ENCODE data around the gene TEX101. TPM values are rescaled to one million over a fixed set of nuclear protein-coding genes. Genes with fewer than 3 reads are reported as not detected.
"Not testable (repeated sequence)": the region's sequence is repeated elsewhere in the genome, so short reads cannot be mapped to it uniquely, and the experiment has no call there.

Gene TEX101
- total RNA-seq, 1 donor from 2014 or later: not detected

DNA sequence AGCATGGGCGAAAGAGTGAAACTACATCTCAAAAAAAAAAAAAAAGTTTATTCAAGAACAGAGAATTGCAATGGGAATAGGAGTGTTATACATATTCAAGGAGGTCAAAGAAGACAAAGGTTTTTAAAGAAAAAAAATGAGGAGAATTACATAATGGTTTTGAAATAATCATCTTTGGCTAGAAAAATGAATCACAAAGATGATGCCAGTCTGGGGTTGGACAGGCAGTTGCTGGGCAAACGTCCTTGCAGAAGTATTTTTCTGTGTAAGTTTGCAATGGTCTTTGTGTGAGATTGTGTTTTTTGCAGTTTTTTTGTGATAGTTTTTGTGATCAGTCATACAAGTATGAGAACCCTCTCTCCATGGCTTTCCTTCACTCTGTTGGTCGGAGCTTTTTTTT is 27.0 kb downstream of the TEX101 start:
- intact Hi-C loops (cut with DNase I): no loop called here
- no peak for DNase-seq (ENCODE audit: missing footprints)
- no peak for ATAC-seq

DNA sequence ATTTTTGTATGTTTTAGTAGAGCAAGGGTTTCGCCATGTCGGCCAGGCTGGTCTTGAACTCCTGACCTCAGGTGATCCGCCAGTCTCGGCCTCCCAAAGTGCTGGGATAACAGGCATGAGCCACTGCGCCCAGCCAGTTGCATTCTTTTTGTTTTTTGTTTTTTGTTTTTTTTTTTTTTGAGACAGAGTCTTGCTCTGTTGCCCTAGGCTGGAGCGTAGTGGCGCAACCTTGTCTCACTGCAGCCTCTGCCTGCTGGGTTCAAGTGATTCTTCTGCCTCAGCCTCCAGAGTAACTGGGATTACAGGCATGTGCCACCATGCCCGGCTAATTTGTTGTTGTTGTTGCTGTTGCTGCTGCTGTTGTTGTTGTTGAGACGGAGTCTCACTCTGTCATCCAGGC is 29.4 kb downstream of the TEX101 start:
- ATAC-seq; DNase-seq (ENCODE audit: missing footprints); intact Hi-C loops (cut with DNase I): not testable (repeated sequence)

DNA sequence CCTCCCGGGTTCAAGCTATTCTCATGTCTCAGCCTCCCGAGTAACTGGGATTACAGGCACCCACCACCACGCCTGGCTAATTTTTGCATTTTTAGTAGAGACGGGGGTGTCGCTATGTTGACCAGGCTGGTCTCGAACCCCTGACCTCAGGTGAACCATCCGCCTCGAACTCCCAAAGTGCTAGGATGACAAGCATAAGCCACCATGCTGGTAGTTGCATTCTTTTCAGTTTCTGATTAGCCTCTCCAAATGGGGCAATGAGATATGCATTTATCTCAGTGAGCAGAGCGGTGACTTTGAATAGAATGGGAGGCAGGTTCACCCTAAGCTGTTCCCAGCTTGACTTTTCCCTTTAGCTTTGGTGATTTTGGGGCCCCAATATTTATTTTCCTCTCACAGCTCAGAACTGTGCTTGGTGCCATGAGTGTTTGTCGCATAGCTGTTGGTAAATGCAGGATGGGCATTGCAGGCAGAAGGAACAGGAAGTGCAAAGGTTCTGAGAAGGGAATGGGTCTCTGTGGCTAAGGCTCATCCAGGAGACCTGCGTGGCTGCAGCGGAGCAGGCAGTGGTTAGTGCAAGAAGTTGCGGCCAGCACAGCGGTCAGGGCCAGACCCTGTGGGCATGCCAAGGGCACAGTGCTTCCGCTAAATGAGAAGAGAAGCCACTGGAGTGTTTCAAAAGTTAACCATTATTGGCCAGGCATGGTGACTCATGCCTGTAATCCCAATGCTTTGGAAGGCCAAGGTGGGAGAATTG is 30.0 kb downstream of the TEX101 start:
- intact Hi-C loops (cut with DNase I): no loop called here
- DNase-seq (ENCODE audit: missing footprints): no peak
- ATAC-seq: no peak

DNA sequence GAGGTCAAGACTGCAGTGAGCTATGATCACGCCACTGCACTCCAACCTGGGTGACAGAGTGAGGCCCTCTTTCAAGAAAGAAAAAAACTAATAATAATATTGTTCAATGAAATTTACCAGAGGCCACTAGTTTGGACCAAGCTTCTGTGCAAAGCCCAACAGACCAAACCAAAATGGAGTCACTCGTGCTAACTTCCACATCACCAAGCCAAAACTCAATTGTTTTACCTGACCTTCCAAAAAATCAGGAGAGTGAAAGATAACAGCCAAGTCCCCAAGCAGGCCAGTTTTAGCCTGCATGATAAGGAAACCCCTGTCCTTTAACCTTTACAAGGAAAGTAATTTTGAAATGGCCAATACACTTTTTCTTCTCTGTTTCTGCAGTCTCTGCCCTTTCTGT is 30.7 kb downstream of the TEX101 start:
- no peak for ATAC-seq
- intact Hi-C loops (cut with DNase I): no loop called here
- no peak for DNase-seq (ENCODE audit: missing footprints)

DNA sequence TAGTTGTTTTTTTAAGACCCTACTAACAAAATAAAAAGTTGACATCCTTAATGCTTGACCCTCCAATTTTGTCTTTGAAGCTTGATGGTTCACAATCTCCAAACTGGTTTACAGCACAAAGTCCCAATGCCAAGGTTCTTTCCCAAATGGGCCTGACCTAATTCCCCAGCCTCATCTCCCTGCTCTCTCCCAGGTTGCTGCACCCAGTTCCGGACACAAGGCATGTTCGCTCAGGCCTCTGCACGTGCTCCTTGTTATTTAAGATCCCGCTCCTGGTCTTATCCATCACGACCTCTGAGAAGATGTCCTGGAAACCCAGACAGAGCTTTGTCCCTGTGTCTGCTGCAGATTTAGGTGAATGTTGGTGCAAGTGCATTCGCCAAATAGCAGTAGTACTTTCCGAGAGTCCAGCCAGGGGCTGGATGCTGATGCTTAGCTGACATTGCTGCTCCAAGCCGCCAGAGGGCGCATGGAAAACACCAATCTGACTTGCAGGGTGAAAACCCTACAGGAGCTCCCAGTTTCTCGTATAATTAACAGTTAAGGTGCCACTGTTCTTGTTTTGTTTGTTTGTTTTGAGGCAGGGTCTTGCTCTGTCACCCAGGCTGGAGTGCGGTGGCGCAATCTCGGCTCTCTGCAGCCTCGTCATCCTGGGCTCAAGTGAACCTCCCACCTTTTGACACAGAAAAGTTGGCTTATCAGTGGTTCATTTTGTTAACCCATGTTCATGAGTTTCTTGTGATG is 32.2 kb downstream of the TEX101 start:
- DNase-seq (ENCODE audit: missing footprints) (peak; percentile 90), ATAC-seq (peak; percentile 75)
- intact Hi-C loops (cut with DNase I): loop anchor here (1.0 kb wide), 1 partner anchor 72 kb away; no protein-coding TSS in a partner anchor

DNA sequence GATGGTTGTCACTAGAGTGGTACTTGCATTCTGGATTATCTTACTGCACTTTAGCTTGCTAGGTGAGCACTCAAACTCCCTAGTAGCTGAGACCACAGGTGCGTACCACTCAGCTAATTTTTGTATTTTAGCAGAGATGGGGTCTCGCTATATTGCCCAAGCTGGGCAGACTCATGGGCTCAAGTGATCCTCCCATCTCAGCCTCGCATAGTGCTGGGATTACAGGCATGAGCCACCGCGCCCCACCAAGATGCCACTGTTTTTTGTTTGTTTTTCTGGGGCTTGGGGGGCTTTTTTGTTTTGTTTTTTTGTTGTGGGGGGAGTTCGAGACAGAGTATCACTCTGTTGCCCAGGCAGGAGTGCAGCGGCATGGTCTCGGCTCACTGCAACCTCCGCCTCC is 33.0 kb downstream of the TEX101 start:
- intact Hi-C loops (cut with DNase I): loop anchor here (1.0 kb wide), 1 partner anchor 72 kb away; no protein-coding TSS in a partner anchor
- ATAC-seq (no peak), DNase-seq (ENCODE audit: missing footprints) (no peak)

DNA sequence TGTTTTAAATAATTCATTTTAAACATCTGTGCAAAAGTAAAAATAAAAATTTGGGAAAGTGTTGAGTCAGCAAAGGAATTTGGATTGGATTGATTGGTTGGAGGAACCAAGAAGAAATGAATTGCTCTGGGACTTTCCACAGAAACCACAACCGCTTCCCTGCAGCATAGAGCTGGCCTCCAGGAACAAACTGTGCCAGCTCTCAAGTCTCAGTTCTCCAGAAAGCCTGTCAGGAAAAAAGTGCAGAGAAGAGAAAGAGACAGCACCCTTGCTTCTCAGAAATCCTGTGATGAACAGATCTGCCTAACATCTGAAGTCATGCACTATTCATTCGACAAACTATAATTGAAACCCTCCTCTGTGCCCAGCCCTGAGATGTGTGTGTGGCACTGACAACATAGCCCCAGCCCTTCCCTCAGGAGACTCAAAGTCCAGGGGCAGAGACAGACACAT is 35.9 kb downstream of the TEX101 start:
- intact Hi-C loops (cut with DNase I): loop anchor here (10.0 kb wide), 1 partner anchor 334 kb away; the partner anchor contains the start of gene KCNN4
- DNase-seq (ENCODE audit: missing footprints) (no peak), ATAC-seq (peak; percentile 26)

DNA sequence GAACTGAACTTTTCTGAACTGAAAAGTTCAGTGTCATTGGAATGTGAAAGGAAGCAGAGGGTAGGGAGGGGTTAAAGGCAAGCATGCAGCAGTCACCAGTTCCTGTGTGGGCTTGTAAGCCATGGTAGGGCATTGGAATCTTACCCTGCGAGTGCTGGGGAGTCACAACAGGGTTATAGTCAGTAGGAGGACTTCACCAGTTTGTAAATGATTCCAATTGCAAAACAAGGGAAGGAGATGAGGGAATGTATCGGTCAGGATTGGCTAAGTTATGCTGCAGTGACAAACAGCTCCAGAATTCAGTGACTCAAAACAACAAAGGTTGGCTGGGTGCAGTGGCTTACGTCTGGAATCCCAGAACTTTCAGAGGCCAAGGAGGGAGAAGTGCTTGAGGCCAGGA is 37.9 kb downstream of the TEX101 start:
- no peak for ATAC-seq
- intact Hi-C loops (cut with DNase I): loop anchor here (10.0 kb wide), 1 partner anchor 332 kb away; the partner anchor contains the start of gene KCNN4
- no peak for DNase-seq (ENCODE audit: missing footprints)

DNA sequence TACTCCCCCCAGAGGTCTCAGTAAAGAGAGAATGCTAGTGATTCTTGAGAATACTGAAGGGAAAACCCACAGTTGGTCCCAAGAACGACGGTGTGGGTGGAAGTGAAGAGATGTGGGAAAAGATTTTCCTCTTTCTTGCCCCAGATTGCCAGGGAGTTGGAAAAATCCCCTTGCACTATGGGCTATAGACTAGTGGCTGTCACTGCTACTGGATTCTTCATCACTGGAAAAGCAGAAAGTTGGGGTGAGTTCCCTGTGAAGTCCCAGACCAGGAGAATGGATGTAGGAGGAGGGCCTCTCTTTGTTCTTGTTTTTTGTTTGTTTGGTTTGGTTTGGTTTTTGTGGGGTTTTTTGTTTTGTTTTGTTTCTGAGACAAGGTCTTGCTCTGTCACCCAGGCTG is 39.3 kb downstream of the TEX101 start:
- no peak for DNase-seq (ENCODE audit: missing footprints)
- intact Hi-C loops (cut with DNase I): loop anchor here (10.0 kb wide), 1 partner anchor 331 kb away; the partner anchor contains the start of gene KCNN4
- ATAC-seq: no peak

DNA sequence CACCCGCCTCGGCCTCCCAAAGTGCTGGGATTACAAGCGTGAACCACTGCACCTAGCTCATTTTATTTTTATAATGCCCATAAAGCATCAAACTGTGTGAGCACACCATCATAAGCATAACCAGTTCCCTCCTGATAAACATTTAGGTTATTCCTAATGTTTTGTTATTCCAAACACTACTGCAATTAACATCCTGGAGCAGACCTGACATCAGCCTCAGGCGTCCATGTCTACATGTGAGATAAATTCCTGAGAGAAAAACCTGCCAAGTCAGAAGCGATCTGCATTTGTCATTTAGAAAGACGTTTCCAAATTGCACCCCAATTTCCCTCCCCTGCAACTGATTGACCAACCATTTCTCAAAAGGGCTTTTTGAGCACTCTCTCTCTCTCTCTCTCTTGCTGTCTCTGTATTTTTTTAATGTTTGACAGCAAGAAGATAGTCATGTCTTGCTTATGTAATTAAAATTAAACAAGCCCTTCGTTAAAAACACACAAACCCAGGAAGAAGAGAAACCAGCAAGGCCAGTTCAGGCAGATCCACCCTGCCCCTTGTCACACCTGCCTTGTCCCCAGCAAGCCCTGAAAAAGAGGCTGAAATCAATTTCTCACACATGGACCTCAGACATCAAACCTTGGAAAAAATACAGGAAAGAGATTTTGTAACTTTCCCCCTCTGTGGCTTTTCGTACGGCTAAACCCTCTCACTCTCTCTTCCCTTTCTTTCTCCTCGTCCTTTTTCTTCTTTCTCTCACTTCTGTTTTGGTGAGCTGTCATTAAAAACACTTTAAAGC is 40.8 kb downstream of the TEX101 start:
- DNase-seq (ENCODE audit: missing footprints): no peak
- no peak for ATAC-seq
- intact Hi-C loops (cut with DNase I): loop anchor here (10.0 kb wide), 1 partner anchor 329 kb away; the partner anchor contains the start of gene KCNN4

DNA sequence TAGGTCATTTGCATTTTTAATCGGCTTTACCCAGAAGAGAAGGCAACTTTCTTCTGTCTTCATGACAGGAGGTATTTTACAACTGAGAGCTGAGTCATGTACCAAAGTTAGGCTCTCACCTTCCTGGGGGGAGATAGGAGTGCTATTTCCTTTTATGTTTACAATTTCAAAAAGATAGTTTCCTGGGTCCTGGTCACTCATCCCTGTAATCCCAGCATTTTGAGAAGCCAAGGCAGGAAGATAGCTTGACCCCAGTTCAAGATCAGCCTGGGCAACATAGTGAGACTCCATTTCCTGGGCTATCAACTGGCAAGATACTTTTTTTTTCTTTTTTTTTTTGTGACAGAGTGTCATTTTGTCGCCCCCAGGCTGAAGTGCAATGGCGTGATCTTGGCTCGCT is 43.1 kb downstream of the TEX101 start:
- intact Hi-C loops (cut with DNase I): loop anchor here (10.0 kb wide), 1 partner anchor 327 kb away; the partner anchor contains the start of gene KCNN4
- no peak for DNase-seq (ENCODE audit: missing footprints)
- no peak for ATAC-seq

DNA sequence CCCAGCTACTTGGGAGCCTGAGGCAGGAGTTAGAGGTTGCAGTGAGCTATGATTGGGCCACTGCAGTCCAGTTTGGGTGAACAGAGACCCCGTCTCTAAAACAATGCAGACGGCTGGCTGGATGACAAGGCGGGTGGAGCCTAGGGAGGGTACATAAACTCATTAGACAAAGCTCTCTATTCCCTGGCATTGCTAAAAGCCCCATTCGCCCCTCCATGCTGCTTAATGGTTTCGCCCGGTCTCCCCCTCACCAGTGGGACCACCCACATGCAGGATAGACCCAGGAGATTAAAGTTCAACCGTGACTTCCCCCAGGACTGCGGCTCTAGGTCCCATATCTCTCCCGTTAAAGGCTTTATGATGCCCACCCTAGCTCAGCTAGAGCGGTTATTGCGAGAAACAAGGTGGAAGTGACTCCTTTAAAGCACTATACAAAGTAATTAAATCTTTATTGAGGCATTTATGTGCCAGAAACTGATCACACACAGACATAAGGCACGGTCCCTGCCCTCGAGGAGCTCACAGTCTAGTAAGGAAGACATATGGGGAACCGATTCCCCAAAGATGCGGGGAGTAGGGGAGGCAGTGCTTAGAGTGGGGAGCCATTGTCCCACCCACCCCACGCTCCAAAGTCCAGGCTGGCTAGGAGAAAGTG is 45.8 kb downstream of the TEX101 start:
- intact Hi-C loops (cut with DNase I): loop anchor here (5.0 to 10.0 kb wide), 2 partner anchors 67 to 134 kb away; partner anchors contain the start of genes ETHE1, IRGQ and ZNF576
- DNase-seq (ENCODE audit: missing footprints): no peak

DNA sequence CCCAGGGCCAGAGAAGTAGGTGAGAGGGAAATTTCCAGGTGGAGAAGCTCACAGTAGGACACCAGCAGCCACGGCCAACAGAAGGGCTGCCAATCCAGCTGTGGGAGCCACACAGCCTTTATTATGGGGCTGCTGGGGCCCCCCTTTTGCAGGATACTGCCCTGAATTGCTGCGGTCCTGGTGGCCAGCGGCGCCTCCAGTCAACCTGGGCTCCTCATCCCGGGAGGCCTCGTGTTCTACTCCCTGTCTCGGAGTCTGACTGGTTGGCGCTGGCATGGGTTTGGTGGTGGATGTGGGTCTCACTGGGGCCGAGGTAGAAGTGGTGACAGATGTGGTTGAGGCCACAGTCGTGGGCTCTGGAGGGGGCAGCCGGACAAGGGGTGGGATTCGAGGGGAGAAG is 46.6 kb downstream of the TEX101 start:
- DNase-seq (ENCODE audit: missing footprints) (no peak), ATAC-seq (no peak)
- intact Hi-C loops (cut with DNase I): loop anchor here (5.0 to 10.0 kb wide), 2 partner anchors 66 to 133 kb away; partner anchors contain the start of genes ETHE1, IRGQ and ZNF576

More for the DNA sequence above, 45.8 kb downstream of the TEX101 start:
- ATAC-seq: no peak

DNA sequence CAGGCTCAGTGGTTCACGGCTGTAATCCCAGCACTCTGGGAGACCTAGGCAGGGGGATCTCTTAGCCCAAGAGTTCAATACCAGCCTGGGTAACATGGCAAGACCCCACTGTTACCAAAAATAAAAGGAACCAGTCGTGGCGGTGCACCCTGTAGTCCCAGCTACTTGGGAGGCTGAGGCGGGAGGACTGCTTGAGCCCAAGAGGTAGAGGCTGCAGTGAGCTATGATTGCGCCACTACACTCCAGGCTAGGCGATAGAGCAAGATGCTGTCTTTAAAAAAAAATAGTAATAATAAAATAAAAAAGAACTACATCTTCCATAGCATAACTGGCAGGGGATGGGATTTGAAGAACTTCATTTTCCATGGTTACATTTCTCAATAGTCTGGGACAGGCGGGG is 47.7 kb downstream of the TEX101 start:
- intact Hi-C loops (cut with DNase I): loop anchor here (2.0 to 10.0 kb wide), 3 partner anchors 42 to 132 kb away; partner anchors contain the start of genes ETHE1, IRGQ, PHLDB3 and ZNF576
- no peak for ATAC-seq
- DNase-seq (ENCODE audit: missing footprints): no peak

DNA sequence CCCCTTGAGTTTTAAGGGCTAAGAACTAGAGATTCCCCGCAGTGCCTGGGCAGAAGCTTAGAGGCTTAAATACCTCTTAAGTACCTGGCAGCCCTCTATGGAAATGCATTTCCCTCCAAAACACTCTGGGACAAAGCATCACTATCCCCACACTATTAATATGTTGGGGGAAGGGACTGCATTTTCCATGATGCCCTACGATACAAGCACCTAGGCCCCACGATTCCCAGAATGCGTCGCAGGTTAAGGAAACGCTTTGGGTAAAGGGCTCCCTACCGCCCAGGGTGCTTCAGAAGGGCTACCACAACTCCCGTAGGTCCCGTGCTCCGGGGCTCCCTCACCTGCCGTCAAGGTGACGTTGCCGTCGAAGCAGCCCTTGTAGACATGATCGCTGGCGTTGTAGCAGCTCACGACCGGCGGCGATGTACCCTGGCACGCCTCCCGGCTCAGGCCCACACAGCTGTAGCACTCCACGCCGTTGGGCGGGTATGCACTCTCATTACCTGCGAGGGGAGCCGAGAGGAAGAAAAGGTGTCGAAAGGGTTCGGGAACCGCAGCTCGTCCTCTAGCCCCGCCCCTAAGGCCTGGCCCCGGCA is 48.2 kb downstream of the TEX101 start:
- ATAC-seq (no peak), DNase-seq (ENCODE audit: missing footprints) (no peak)
- intact Hi-C loops (cut with DNase I): loop anchor here (2.0 to 10.0 kb wide), 3 partner anchors 42 to 132 kb away; partner anchors contain the start of genes ETHE1, IRGQ, PHLDB3 and ZNF576

DNA sequence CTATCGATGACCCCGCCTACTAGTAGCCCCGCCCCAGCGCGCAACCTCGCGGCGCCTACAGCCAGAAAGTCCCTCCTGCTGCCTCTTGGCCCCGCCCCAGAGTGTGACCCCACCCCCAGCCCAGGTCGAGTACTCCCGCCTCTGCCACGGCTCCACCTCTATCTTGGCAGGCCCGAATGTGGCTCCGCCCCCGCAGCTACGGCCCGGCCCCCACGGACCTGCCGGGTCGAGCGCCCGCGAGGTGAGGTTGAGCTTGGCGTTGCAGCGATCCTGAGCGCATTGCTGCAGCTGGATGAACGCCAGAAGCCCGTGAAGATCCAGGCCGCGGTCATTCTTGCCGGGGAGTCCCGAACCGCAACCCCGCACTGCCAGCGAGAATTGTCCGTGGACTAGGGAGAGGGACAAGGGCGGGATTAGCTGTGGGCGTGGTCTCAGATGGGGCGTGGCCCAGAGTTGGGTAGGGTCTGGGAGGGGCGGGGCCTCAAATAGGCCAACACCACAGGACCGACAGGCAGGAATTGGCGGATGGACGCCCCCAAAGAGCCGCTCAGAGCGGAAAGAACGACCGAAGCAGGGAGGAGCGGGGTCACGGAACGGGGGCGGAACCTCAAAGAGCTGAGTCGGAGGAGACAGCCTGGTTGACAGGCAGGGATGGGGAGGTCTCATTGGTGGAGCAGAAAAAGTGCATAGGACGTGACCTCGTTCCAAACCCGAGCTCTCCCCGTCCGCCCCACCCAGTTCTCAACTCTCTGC is 48.9 kb downstream of the TEX101 start:
- ATAC-seq (peak; percentile 95), DNase-seq (ENCODE audit: missing footprints) (peak; percentile 99)
- intact Hi-C loops (cut with DNase I): loop anchor here (2.0 to 10.0 kb wide), 3 partner anchors 41 to 131 kb away; partner anchors contain the start of genes ETHE1, IRGQ, PHLDB3 and ZNF576

Data from Right ventricle myocardium inferior (tissue), 1 donor.